Ramos (cell line): ENCODE measurements around the gene UPK3A.

Source experiments
- in situ Hi-C: fragments of 300-500 bp; cut with MboI; formaldehyde crosslinking; loops from one replicate; pipeline ENCODE4 v1.14.3; 2022; ENCODE audit warnings: low sequenced_read_pairs; ENCODE audit not compliant: unreplicated experiment

The UPK3A gene

GRCh38 chr22:45306139-45306538 lies 21.4 kb downstream of the UPK3A start:
- in situ Hi-C loops = no loop called here

GRCh38 chr22:45308391-45308956 lies 23.7 kb downstream of the UPK3A start:
- in situ Hi-C loops = no loop called here

GRCh38 chr22:45308957-45309421 lies 24.2 kb downstream of the UPK3A start:
- in situ Hi-C loops = no loop called here

- in situ Hi-C loops = no loop called here
Measured at GRCh38 chr22:45309422-45310227, 24.9 kb downstream of the UPK3A start, which contains the start of gene FAM118A. FAM118A (plus strand) TSS chr22:45309934; CDS start chr22:45322380, 12,446 bp downstream.

- in situ Hi-C loops = no loop called here
Measured at GRCh38 chr22:45310331-45310976, 25.7 kb downstream of the UPK3A start.

- in situ Hi-C loops = no loop called here
Measured at GRCh38 chr22:45310977-45311531, 26.3 kb downstream of the UPK3A start.

- in situ Hi-C loops = no loop called here
Measured at GRCh38 chr22:45312415-45312814, 27.7 kb downstream of the UPK3A start.

- in situ Hi-C loops = no loop called here
Measured at GRCh38 chr22:45312856-45313255, 28.1 kb downstream of the UPK3A start.

- in situ Hi-C loops = no loop called here
Measured at GRCh38 chr22:45314054-45314721, 29.4 kb downstream of the UPK3A start.

GRCh38 chr22:45314786-45315185 lies 30.0 kb downstream of the UPK3A start:
- in situ Hi-C loops = no loop called here

GRCh38 chr22:45316796-45317526 lies 32.2 kb downstream of the UPK3A start:
- in situ Hi-C loops = no loop called here

- in situ Hi-C loops = no loop called here
Measured at GRCh38 chr22:45317551-45318167, 32.9 kb downstream of the UPK3A start.

GRCh38 chr22:45318168-45318557 lies 33.4 kb downstream of the UPK3A start:
- in situ Hi-C loops = no loop called here

- in situ Hi-C loops = no loop called here
Measured at GRCh38 chr22:45318558-45319323, 34.0 kb downstream of the UPK3A start.

- in situ Hi-C loops = no loop called here
Measured at GRCh38 chr22:45319324-45319685, 34.6 kb downstream of the UPK3A start.

GRCh38 chr22:45320357-45320976 lies 35.7 kb downstream of the UPK3A start:
- in situ Hi-C loops = no loop called here

- in situ Hi-C loops = no loop called here
Measured at GRCh38 chr22:45321827-45322226, 37.1 kb downstream of the UPK3A start.

- in situ Hi-C loops = no loop called here
Measured at GRCh38 chr22:45322873-45323525, 38.2 kb downstream of the UPK3A start.
